SW480 (cell line): ENCODE measurements around the gene OR5AP2.
"Not testable (repeated sequence)": the region's sequence is repeated elsewhere in the genome, so short reads cannot be mapped to it uniquely, and the experiment has no call there.

ENCODE experiments used
- DNase-seq: peaks from one replicate; pipeline ENCODE4 v3.0.0-alpha.2; 2016; ENCODE audit warnings: low spot score

OR5AP2 gene

GRCh38 chr11:56642339-56642738 is at the start of gene OR5AP2:
TSS of gene OR5AP2 (minus strand) at chr11:56642439. CDS start at chr11:56642439, 0 bp downstream.
- no peak for DNase-seq

GRCh38 chr11:56691179-56691578 is 48.9 kb upstream of the OR5AP2 start:
- DNase-seq: not testable (repeated sequence)

GRCh38 chr11:56688554-56689100 is 46.4 kb upstream of the OR5AP2 start:
- DNase-seq: no peak

GRCh38 chr11:56670984-56671383 is 28.7 kb upstream of the OR5AP2 start:
- no peak for DNase-seq

- no peak for DNase-seq
These were observed 21.1 kb upstream of the OR5AP2 start, which contains the start of gene OR5AR1 for GRCh38 chr11:56663386-56663785. TSS of gene OR5AR1 (plus strand) at chr11:56663686. CDS start at chr11:56663686, 0 bp downstream.

- DNase-seq: no peak
These were observed 17.5 kb upstream of the OR5AP2 start for GRCh38 chr11:56659755-56660154.

GRCh38 chr11:56637500-56637899 is 4.7 kb downstream of the OR5AP2 start:
- DNase-seq: peak; percentile 82

GRCh38 chr11:56636861-56637260 is 5.4 kb downstream of the OR5AP2 start:
- DNase-seq: no peak

GRCh38 chr11:56632329-56632728 is 9.9 kb downstream of the OR5AP2 start:
- no peak for DNase-seq

- DNase-seq: no peak
These were observed 16.3 kb downstream of the OR5AP2 start for GRCh38 chr11:56625946-56626345.

GRCh38 chr11:56624661-56625110 is 17.6 kb downstream of the OR5AP2 start:
- DNase-seq: peak; percentile 84

GRCh38 chr11:56611174-56611573 is 31.1 kb downstream of the OR5AP2 start:
- no peak for DNase-seq

GRCh38 chr11:56592088-56592717 is 50.0 kb downstream of the OR5AP2 start:
- not testable (repeated sequence) for DNase-seq
